H1 (cell line): ENCODE results near the gene SMIM38. TPM values are rescaled to one million over a fixed set of nuclear protein-coding genes. Genes with fewer than 3 reads are reported as not detected.

Source experiments
- CTCF ChIA-PET: fragments of 300-600 bp; sonication (Branson Sonifier 250); formaldehyde crosslinking; loops from one replicate; lab custom pipeline; 2021; ENCODE audit not compliant: partially characterized antibody; lab: Charles Lee
- POLR2A ChIA-PET: fragments of 300-600 bp; sonication (Branson Sonifier 250); formaldehyde crosslinking; loops from one replicate; lab custom pipeline; 2021; ENCODE audit warnings: inconsistent platforms; ENCODE audit not compliant: partially characterized antibody; lab: Charles Lee
- DNase-seq, 2 experiments: peaks; one replicate each; pipeline versions ENCODE4 v3.0.0 to v3.0.0-alpha.2; 2010 to 2022; ENCODE audit warnings: low spot score in 2 of 2, low read depth in 1 of 2, mixed read lengths in 1 of 2
- FAIRE-seq: peaks from 2 replicates; lab custom pipeline; 2011; peaks lifted over from hg19 to GRCh38; lab: Jason Lieb, UNC
- H2AFZ ChIP-seq: 2 replicates; pipeline ENCODE4 v1.8.1; 2012; ENCODE audit warnings: low read length, inconsistent platforms
- H2AK5ac ChIP-seq: 2 replicates; pipeline ENCODE4 v1.6.1; 2013; ENCODE audit warnings: low read depth, low read length
- H2BK120ac ChIP-seq: replicated peaks from 2 replicates; pipeline ENCODE3; 2013; ENCODE audit warnings: low read depth, low read length, inconsistent platforms
- H2BK12ac ChIP-seq: 2 replicates; pipeline ENCODE4 v1.6.1; 2013; ENCODE audit warnings: low read depth, low read length
- H2BK15ac ChIP-seq: 2 replicates; pipeline ENCODE4 v1.6.1; 2013; ENCODE audit warnings: low read length
- H2BK20ac ChIP-seq: 2 replicates; pipeline ENCODE4 v1.6.1; 2013; ENCODE audit warnings: low read length
- H2BK5ac ChIP-seq: 2 replicates; pipeline ENCODE4 v1.6.1; 2013; ENCODE audit warnings: low read depth, low read length
- H3K14ac ChIP-seq: 2 replicates; pipeline ENCODE4 v1.6.1; 2013; ENCODE audit warnings: inconsistent platforms; ENCODE audit not compliant: insufficient read length
- H3K18ac ChIP-seq: 2 replicates; pipeline ENCODE4 v1.6.1; 2013; ENCODE audit warnings: low read length; ENCODE audit errors: extremely low read depth
- H3K23ac ChIP-seq: 2 replicates; pipeline ENCODE4 v1.6.1; 2013; ENCODE audit warnings: inconsistent platforms; ENCODE audit not compliant: insufficient read length
- H3K23me2 ChIP-seq: 2 replicates; pipeline ENCODE4 v1.6.1; 2013; ENCODE audit warnings: low read depth, low read length
- H3K27ac ChIP-seq: 2 replicates; pipeline ENCODE4 v1.6.1; 2011; ENCODE audit warnings: low read depth, low read length, inconsistent platforms
- H3K27me3 ChIP-seq, 4 experiments: replicated peaks in 1 of 4; 1 replicate in 1 of 4; 2 replicates in 3 of 4; pipeline versions ENCODE4 v1.6.1 to v1.8.1; 2011 to 2013; ENCODE audit warnings: low read length in 3 of 4, mild to moderate bottlenecking in 3 of 4, inconsistent platforms in 2 of 4, mixed read lengths in 2 of 4, moderate library complexity in 1 of 4; ENCODE audit not compliant: control insufficient read depth in 3 of 4, insufficient read depth in 3 of 4; ENCODE audit errors: extremely low read depth in 1 of 4
- H3K36me3 ChIP-seq, 4 experiments: 2 replicates each; pipeline versions ENCODE4 v1.6.1 to v1.8.1; 2011 to 2013; ENCODE audit warnings: mild to moderate bottlenecking in 4 of 4, low read length in 3 of 4, moderate library complexity in 2 of 4, control low read depth in 1 of 4, inconsistent platforms in 1 of 4; ENCODE audit not compliant: insufficient read depth in 4 of 4, control insufficient read depth in 2 of 4
- H3K4ac ChIP-seq: replicated peaks from 2 replicates; pipeline ENCODE3; 2013; ENCODE audit warnings: low read length, low read depth, mixed read lengths, inconsistent platforms; ENCODE audit not compliant: insufficient read length
- H3K4me1 ChIP-seq, 4 experiments: replicated peaks in 1 of 4; 1 replicate in 1 of 4; 2 replicates in 3 of 4; pipeline versions ENCODE4 v1.6.1 to v1.8.1; 2011 to 2013; ENCODE audit warnings: low read length in 3 of 4, inconsistent platforms in 2 of 4, mixed read lengths in 1 of 4; ENCODE audit not compliant: insufficient read depth in 4 of 4, control insufficient read depth in 3 of 4
- H3K4me2 ChIP-seq, 2 experiments: 2 replicates each; pipeline versions ENCODE4 v1.6.1 to v1.8.1; 2011 to 2013; ENCODE audit warnings: low read depth in 2 of 2, low read length in 2 of 2, control low read depth in 1 of 2, inconsistent platforms in 1 of 2, mild to moderate bottlenecking in 1 of 2; ENCODE audit not compliant: insufficient read depth in 1 of 2
- H3K4me3 ChIP-seq, 4 experiments: fragments of 200-600, 300-600 bp in 1 of 4; sonication (generic), shearing (Covaris generic), sonication (Bioruptor Twin) in 1 of 4; 2 replicates each; pipeline versions ENCODE4 v1.5.1 to v1.8.1; 2011 to 2016; ENCODE audit warnings: low read length in 4 of 4, low read depth in 3 of 4, control low read depth in 2 of 4, inconsistent platforms in 2 of 4, mild to moderate bottlenecking in 2 of 4, mixed read lengths in 1 of 4, moderate library complexity in 1 of 4; ENCODE audit not compliant: insufficient read depth in 2 of 4; ENCODE audit errors: extremely low read depth in 1 of 4
- H3K56ac ChIP-seq: replicated peaks from 2 replicates; pipeline ENCODE3; 2013; ENCODE audit warnings: low read depth, mild to moderate bottlenecking, mixed read lengths, low read length, inconsistent platforms; ENCODE audit not compliant: insufficient read length
- H3K79me1 ChIP-seq: 2 replicates; pipeline ENCODE4 v1.6.1; 2013; ENCODE audit warnings: low read depth, low read length, control low read depth
- H3K79me2 ChIP-seq, 2 experiments: 2 replicates each; pipeline versions ENCODE4 v1.6.1 to v1.8.1; 2012 to 2013; ENCODE audit warnings: low read length in 2 of 2, mild to moderate bottlenecking in 2 of 2, inconsistent platforms in 1 of 2; ENCODE audit not compliant: insufficient read depth in 2 of 2, control insufficient read depth in 1 of 2
- H3K9ac ChIP-seq, 4 experiments: replicated peaks in 1 of 4; 1 replicate in 1 of 4; 2 replicates in 3 of 4; pipeline versions ENCODE4 v1.6.1 to v1.8.1; 2011 to 2013; ENCODE audit warnings: low read depth in 3 of 4, low read length in 3 of 4, control low read depth in 2 of 4, mild to moderate bottlenecking in 2 of 4, moderate library complexity in 2 of 4, inconsistent platforms in 1 of 4; ENCODE audit errors: extremely low read depth in 1 of 4
- H3K9me3 ChIP-seq, 2 experiments: 2 replicates each; pipeline versions ENCODE4 v1.6.1 to v1.8.1; 2012 to 2013; ENCODE audit warnings: mild to moderate bottlenecking in 2 of 2, moderate library complexity in 2 of 2, control low read depth in 1 of 2, inconsistent platforms in 1 of 2, low read depth in 1 of 2, low read length in 1 of 2, mixed read lengths in 1 of 2; ENCODE audit not compliant: insufficient read depth in 2 of 2
- H4K20me1 ChIP-seq, 2 experiments: replicated peaks in 1 of 2; 2 replicates each; pipeline versions ENCODE3 to v1.8.1; 2011 to 2013; ENCODE audit warnings: inconsistent platforms in 2 of 2, low read length in 2 of 2, mild to moderate bottlenecking in 1 of 2; ENCODE audit not compliant: insufficient read depth in 2 of 2, control insufficient read depth in 1 of 2
- H4K5ac ChIP-seq: 2 replicates; pipeline ENCODE4 v1.6.1; 2013; ENCODE audit warnings: low read length, low read depth, mixed read lengths, inconsistent platforms; ENCODE audit not compliant: insufficient read length
- H4K8ac ChIP-seq: 2 replicates; pipeline ENCODE4 v1.8.0; 2013; ENCODE audit warnings: mild to moderate bottlenecking, moderate library complexity, low read length, inconsistent platforms; ENCODE audit not compliant: insufficient read depth; ENCODE audit errors: extremely low read depth
- H4K91ac ChIP-seq: replicated peaks from 2 replicates; pipeline ENCODE3; 2013; ENCODE audit warnings: low read length, mixed read lengths, inconsistent platforms; ENCODE audit not compliant: insufficient read length
- CREB1 ChIP-seq: IDR thresholded peaks from 2 replicates; pipeline ENCODE4 v1.6.1; 2012; ENCODE audit warnings: inconsistent platforms
- EGR1 ChIP-seq: IDR thresholded peaks from 2 replicates; pipeline ENCODE4 v1.6.1; 2011; ENCODE audit warnings: low read depth, low read length, borderline replicate concordance
- EZH2 ChIP-seq: fragments of 200-600 bp; sonication (generic); IDR thresholded peaks from 2 replicates; pipeline ENCODE4 v1.7.1; 2012; ENCODE audit warnings: low read depth, mild to moderate bottlenecking, moderate library complexity, low read length, inconsistent platforms; ENCODE audit not compliant: severe bottlenecking
- JUN ChIP-seq: IDR thresholded peaks from 2 replicates; pipeline ENCODE4 v1.6.1; 2011; ENCODE audit warnings: low read depth, mild to moderate bottlenecking, improper control_type of control experiment, low read length
- JUND ChIP-seq: IDR thresholded peaks from 2 replicates; pipeline ENCODE4 v1.6.1; 2011; ENCODE audit warnings: mild to moderate bottlenecking, improper control_type of control experiment, low read length
- KDM1A ChIP-seq: fragments of 200-600, 300-600 bp; sonication (generic); IDR thresholded peaks from 2 replicates; pipeline ENCODE4 v1.7.1; 2016; ENCODE audit warnings: mild to moderate bottlenecking, low read length, borderline replicate concordance
- RBBP5 ChIP-seq: IDR thresholded peaks from 2 replicates; pipeline ENCODE4 v1.7.1; 2012; ENCODE audit warnings: low read depth, mild to moderate bottlenecking, inconsistent platforms, low read length, moderate library complexity, borderline replicate concordance
- RFX5 ChIP-seq: IDR thresholded peaks from 2 replicates; pipeline ENCODE4 v1.6.1; 2011; ENCODE audit warnings: low read depth, low read length, improper control_type of control experiment, borderline replicate concordance
- RNF2 ChIP-seq: fragments of 200-900, 300-1000 bp; sonication (generic); IDR thresholded peaks from 2 replicates; pipeline ENCODE4 v1.7.1; 2016; ENCODE audit warnings: borderline replicate concordance, low read depth, mild to moderate bottlenecking, antibody characterized with exemption, low read length; ENCODE audit not compliant: poor library complexity, severe bottlenecking; ENCODE audit errors: missing control alignments
- SIRT6 ChIP-seq: IDR thresholded peaks from one replicate; pipeline ENCODE4 v1.7.1; 2012; ENCODE audit warnings: low read length, inconsistent platforms
- SP1 ChIP-seq: IDR thresholded peaks from 2 replicates; pipeline ENCODE4 v1.6.1; 2011; ENCODE audit warnings: low read depth, low read length
- SUZ12 ChIP-seq: fragments of 200-600 bp; sonication (generic); IDR thresholded peaks from 2 replicates; pipeline ENCODE4 v1.6.1; 2012; ENCODE audit warnings: mild to moderate bottlenecking, inconsistent platforms, low read length, moderate library complexity, mixed read lengths
- TCF12 ChIP-seq: IDR thresholded peaks from 2 replicates; pipeline ENCODE4 v1.6.1; 2011; ENCODE audit warnings: low read depth, mild to moderate bottlenecking, low read length
- WGBS, 2 experiments: shearing (Covaris generic) in 1 of 2; methylation state at CpG; one replicate each; pipeline versions ENCODE4 v1.1.6 to v1.1.7; 2013 to 2015; ENCODE audit warnings: low lambda C conversion rate in 2 of 2, mixed read lengths in 2 of 2, inconsistent platforms in 1 of 2, low coverage in 1 of 2, missing lambda C conversion rate in 1 of 2; ENCODE audit not compliant: insufficient replicate concordance in 2 of 2, insufficient coverage in 1 of 2, insufficient read length in 1 of 2; ENCODE audit errors: extremely low coverage in 1 of 2, missing lambda C conversion rate in 1 of 2; 5-methylcytosine and 5-hydroxymethylcytosine counted together
- polyA plus RNA-seq, 7 experiments: library from polyadenylated mRNA; depleted of rRNA in 3 of 7; stranded (reverse) in 5 of 7; unstranded in 2 of 7; fragments of >200 nt in 5 of 7; fragments of 200-250 nt in 2 of 7; gene quantifications; 1 replicate in 5 of 7; 2 replicates in 1 of 7; 4 replicates in 1 of 7; pipeline versions ENCODE4 v1.2.1 to v1.2.3, GENCODE V29; 2011 to 2013; ENCODE audit warnings: missing spikeins in 2 of 7, mixed read lengths in 2 of 7
- total RNA-seq: library from RNA; stranded (reverse); fragmentation: NEBNext Ultra II Directional; extraction: Animal tissue kit (Norgen Biotek cat#: 25700); gene quantifications from 2 replicates; pipeline ENCODE4 v1.2.1, GENCODE V29; 2021
- TF ChIP-seq, protein P1 (sequence below): IDR thresholded peaks from 2 replicates; pipeline ENCODE4 v1.6.1; 2012; ENCODE audit warnings: inconsistent platforms

SMIM38 gene
- total and polyA plus RNA-seq, 2 of the 8 experiments (the other 6 are each of a cell fraction or from before 2014, with no cell fraction given) = 0.17 to 0.20 TPM

DNA sequence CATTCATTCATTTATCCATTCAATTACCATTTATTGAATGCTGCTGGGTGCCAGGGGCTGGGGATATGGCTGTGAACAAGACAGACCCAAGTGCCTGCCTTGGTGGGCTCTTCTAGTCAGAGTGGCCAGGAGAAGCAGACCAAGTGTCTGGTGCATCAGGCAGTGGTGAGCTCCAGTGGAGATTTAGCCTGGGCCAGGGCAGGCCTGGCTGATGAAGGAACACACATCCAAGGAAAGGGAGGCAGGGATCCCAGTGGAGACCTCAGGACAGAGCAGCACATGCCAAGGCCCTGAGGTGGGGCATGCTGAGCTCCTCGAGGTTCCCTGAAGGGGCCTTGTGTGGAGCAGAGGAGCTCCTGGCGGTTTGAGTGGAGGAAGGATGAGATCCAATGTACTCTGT is 46.6 kb upstream of the SMIM38 start:
- Histone ChIP-seq H3K18ac (no peak overlapping the region), H3K4me3 (no peak overlapping the region), H2AFZ (no peak overlapping the region), H3K9me3 (peaks cover 3 to 5% of the 10 kb centered on the region in 2 experiments; a peak in 1 of 4 replicates), H3K36me3 (no peaks in the 10 kb centered on the region), H4K5ac (no peak overlapping the region), H4K8ac (no peak overlapping the region), H4K91ac (no peak overlapping the region), H3K27me3 (no peaks in the 10 kb centered on the region; a peak in 1 of 7 replicates), H3K4ac (no peak overlapping the region), H2AK5ac (no peak overlapping the region), H3K9ac (no peak overlapping the region), H2BK15ac (no peak overlapping the region), H4K20me1 (peaks cover 0 to 6% of the 10 kb centered on the region in 2 experiments), H3K23me2 (peaks cover 8% of the 10 kb centered on the region; the same call in 1 of the 2 replicates), H2BK5ac (no peak overlapping the region), H3K27ac (no peak overlapping the region), H2BK20ac (no peak overlapping the region), H2BK120ac (no peak overlapping the region), H3K14ac (no peak overlapping the region), H3K4me2 (no peak overlapping the region), H3K56ac (no peak overlapping the region), H3K79me1 (no peaks in the 10 kb centered on the region), H2BK12ac (no peak overlapping the region), H3K79me2 (no peaks in the 10 kb centered on the region), H3K23ac (no peak overlapping the region), H3K4me1 (no peaks in the 10 kb centered on the region)
- CTCF ChIA-PET = interaction anchor here (0.8 to 1.8 kb wide), 4 partner anchors 22 to 574 kb away, joined by 3 to 6 read pairs (median 6); no protein-coding TSS in a partner anchor
- POLR2A ChIA-PET = no interaction called here
- FAIRE-seq (no peak), DNase-seq (no peak)
- 75% methylated on average over 2 of the region's 2 CpGs; no CpG with 5 or more reads in 1 of the 2 experiments for WGBS, 2 experiments
- TF ChIP-seq TCF12 = no peak
- no peak for TF ChIP-seq JUN
- no peak for TF ChIP-seq SUZ12
- TF ChIP-seq RBBP5 = no peak
- no peak for TF ChIP-seq SIRT6
- TF ChIP-seq RNF2 = no peak
- no peak for TF ChIP-seq JUND
- TF ChIP-seq RFX5 = no peak
- TF ChIP-seq CREB1 = no peak
- no peak for TF ChIP-seq EGR1
- TF ChIP-seq KDM1A = no peak
- no peak for TF ChIP-seq SP1
- TF ChIP-seq, protein P1, sequence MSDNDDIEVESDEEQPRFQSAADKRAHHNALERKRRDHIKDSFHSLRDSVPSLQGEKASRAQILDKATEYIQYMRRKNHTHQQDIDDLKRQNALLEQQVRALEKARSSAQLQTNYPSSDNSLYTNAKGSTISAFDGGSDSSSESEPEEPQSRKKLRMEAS = no peak
- no peak for TF ChIP-seq EZH2
